ENCODE measurements around the gene GLDC.

The GLDC gene

DNA sequence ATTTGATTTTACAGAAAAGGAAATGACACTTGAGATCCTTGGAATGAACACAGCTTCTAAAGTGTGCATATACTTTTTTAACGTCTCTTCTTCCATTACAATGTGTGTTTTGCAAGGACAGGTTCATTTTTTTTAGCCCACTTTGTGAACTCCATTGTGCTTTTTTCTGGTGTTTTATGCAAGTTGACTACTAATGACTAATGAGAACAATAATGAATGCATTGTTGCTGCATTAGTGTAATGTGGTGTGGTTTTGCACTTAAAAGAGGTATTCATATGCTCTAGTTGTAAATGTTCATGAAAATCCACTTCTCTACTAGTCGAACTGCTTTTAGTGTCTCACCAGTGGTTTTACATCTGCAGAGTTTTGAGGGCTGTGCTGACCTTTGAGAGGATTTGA, 139.0 kb downstream of the GLDC start:
- no peak for DNase-seq (ENCODE audit: low read depth in 2 of 2)

DNA sequence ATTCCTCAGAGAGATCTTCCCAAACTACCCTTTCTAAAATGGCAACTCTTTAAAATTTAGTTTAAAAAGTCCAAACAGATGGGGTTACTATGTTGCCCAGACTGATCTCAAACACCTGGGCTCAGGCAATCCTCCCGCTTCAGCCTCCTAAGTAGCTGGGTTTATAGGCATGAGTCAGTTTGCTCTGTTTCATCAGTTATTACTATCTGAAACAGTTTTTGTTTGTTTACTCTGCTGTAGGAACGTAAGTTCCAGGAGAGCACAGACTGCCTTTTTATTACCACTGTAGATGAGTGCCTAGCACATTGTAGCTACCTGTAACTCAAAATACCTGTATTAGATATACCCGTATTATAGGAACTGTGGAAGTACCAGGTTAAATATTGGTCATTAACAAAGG, 143.1 kb downstream of the GLDC start:
- DNase-seq (ENCODE audit: low read depth in 2 of 2): no peak

DNA sequence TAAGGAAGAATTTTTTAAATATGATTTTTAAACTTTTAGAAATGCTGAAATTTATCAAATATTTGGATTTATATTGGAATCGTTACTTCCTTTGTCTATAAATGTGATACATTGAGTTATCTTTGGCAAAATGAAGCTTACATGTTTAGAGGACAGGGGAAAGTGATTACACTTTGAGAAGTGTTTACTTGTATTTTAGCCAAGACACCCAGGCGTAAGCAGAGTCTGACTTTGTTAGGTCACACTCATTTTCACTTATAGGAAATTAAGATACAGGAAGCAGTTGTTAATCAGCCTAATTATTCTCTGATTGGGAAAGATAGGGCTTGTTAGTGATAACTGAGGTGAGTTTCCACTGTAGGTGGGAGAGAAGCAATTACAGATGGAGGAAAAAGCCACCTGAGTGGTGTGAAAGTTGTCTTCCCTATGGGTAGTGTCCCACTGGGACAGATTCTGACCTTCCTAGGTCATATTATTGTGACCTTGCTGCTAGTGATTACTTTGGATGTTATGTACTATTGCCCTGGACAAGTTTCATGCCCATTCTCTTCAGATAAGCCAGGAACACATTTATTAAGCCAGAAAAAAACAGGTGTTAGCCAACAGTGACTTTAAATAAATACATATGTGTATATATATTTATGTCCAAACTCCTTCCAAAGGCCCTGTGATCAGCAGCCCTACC, 143.9 kb downstream of the GLDC start:
- DNase-seq (ENCODE audit: low read depth in 2 of 2): no peak

DNA sequence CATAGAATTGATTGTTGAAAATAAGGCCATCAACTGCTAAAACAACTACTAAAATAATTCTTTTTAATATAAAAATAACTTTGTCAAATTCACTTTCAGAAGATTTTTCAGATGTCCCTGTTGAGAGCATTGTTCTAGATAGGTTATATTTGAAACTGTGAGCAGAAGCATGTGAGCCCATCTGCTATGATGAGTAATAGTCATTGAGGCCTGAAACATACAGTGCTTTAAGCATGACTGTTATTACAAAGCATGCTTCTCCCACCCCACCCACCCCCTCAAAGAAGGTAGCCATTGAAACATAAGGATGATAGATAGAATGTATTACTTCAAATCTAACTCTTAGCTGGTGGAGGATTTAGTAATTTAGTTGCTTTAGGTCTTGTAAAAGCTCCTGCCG, 146.5 kb downstream of the GLDC start:
- DNase-seq (ENCODE audit: low read depth in 2 of 2): no peak

DNA sequence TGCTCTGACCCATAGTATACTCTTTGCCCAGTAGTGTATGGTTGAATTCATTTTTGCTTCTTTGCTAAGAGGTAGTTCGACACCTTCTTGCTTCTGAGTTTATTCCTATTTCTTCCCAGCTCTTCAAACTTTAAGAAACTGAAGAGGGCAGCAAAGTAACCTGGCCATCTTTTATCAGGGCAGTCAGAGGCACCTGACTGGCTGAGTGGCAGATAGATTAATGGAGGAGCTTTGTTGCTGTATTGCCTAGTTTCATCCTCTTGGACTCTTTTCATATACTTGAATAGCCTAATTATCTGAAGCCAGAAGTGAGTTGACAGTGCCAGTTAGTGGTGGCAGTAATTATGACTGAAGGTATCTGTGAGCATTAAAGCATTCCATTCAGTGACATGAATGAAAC, 150.1 kb downstream of the GLDC start:
- DNase-seq (ENCODE audit: low read depth in 2 of 2): no peak

DNA sequence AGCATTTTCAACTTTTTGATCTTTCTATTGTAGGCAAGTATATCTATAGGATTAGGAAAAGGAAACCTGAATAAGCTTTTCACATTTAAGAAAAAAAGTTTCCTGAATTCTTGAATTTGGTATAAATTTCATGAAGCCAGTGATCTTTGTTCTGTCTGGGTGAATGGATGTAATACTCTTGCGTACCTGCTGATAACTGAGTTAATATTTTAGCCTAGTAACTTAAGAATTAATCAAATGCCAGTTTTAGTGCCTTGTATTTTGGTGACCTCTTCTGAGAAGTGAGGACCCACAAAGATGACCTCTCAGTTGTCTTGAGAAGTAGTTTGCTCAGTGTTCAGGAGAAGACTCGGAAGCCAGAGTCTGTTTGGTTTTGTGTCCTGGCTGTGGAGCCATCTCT, 154.7 kb downstream of the GLDC start:
- DNase-seq (ENCODE audit: low read depth in 2 of 2): no peak

DNA sequence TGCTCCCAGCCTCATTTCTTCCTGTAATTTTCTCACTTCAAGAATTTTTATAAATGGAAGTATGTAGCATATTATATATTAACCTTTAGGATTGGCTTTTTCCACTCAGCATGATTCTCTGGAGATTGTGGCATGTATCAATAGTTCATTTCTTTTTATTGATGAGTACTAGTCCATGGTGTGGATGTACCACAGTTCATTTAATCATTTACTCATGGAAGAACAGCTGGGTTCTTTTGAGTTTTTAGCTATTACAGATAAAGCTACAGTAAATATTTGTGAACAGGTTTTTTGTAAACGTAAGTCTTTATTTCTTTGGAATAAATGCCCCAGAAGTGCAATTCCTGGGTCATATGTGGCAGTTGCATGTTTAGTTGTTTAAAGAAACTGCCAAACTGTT, 156.4 kb downstream of the GLDC start:
- DNase-seq (ENCODE audit: low read depth in 2 of 2): no peak

DNA sequence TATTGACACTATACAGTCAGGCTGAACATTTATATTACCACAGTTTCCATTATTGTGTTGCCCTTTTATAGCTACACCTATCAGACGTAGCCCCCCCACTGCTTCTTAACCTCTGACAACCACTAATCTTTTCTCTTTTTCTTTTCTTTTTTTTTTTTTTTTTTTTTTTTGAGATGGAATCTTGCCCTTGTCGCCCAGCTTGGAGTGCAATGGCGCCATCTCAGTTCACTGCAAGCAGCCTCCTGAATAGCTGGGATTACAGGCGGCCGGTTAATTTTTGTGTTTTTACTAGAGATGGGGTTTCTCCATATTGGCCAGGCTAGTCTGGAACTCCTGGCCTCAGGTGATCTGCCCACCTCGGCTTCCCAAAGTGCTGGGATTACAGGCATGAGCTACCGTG, 157.1 kb downstream of the GLDC start:
- no peak for DNase-seq (ENCODE audit: low read depth in 2 of 2)

DNA sequence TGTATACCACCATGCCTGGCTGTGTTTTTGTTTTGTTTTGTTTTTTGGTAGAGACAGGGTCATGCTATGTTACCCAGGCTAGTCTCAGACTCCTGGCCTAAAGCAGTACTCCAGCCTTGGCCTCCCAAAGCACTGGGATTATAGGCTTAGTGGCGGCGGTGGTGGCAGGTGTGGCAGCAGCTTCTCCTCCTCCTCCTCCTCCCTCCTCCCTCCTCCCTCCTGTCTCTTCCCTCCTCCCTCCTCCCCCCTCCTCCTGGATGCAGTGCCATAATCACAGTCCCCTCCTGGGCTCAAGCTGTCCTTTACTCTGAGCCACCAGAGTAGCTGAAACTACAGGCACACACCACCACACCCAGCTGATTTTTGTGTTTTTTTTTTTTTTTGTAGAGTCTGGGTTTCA, 161.3 kb downstream of the GLDC start:
- no peak for DNase-seq (ENCODE audit: low read depth in 2 of 2)

All from stimulated activated CD8-positive, alpha-beta memory T cell treated with anti-CD3 and anti-CD28 coated beads, Interleukin-2, amount 100 ng/mL, for 1 hour (primary cell).